WERI-Rb-1 (cell line): ENCODE data around the gene RNF5.
"Not testable (repeated sequence)": the region's sequence is repeated elsewhere in the genome, so short reads cannot be mapped to it uniquely, and the experiment has no call there.

Source experiments
- DNase-seq: peaks from one replicate; pipeline ENCODE4 v3.0.0-alpha.2; 2020
- H3K27ac ChIP-seq: fragments of 250-450 bp; sonication (Bioruptor Pico); 2 replicates; pipeline ENCODE4 v1.5.1; 2020; ENCODE audit warnings: mild to moderate bottlenecking, moderate library complexity
- H3K27me3 ChIP-seq: fragments of 250-450 bp; sonication (Bioruptor Pico); 2 replicates; pipeline ENCODE4 v1.5.1; 2021; ENCODE audit warnings: mild to moderate bottlenecking, low read depth, moderate library complexity; ENCODE audit not compliant: insufficient read depth, severe bottlenecking
- H3K36me3 ChIP-seq: fragments of 250-450 bp; sonication (Bioruptor Pico); 2 replicates; pipeline ENCODE4 v1.5.1; 2020; ENCODE audit warnings: mild to moderate bottlenecking, moderate library complexity
- H3K4me3 ChIP-seq: 2 replicates; pipeline ENCODE4 v1.5.1; 2011; ENCODE audit warnings: low read depth, mild to moderate bottlenecking, control low read depth, low read length
- H3K9me3 ChIP-seq: fragments of 250-450 bp; sonication (Bioruptor Pico); 2 replicates; pipeline ENCODE4 v1.5.1; 2021; ENCODE audit warnings: mild to moderate bottlenecking, moderate library complexity; ENCODE audit not compliant: severe bottlenecking
- CTCF ChIP-seq: IDR thresholded peaks from 2 replicates; pipeline ENCODE4 v1.5.1; 2011; ENCODE audit warnings: low read depth, mild to moderate bottlenecking, control low read depth, inconsistent platforms, low read length

RNF5 gene

GRCh38 chr6:32181915-32182529, 3.8 kb downstream of the RNF5 start:
- Histone ChIP-seq H3K27me3 (no peaks in the 10 kb centered on the region), H3K36me3 (peaks cover 60% of the 10 kb centered on the region), H3K4me3 (no peak overlapping the region), H3K27ac (peak overlapping the region; percentile 25; the same call in 1 of the 2 replicates), H3K9me3 (no peaks in the 10 kb centered on the region)
- no peak for TF ChIP-seq CTCF
- DNase-seq = no peak

GRCh38 chr6:32182555-32182981, 4.4 kb downstream of the RNF5 start:
- Histone ChIP-seq H3K9me3 (no peaks in the 10 kb centered on the region), H3K36me3 (peaks cover 65% of the 10 kb centered on the region), H3K4me3 (no peak overlapping the region), H3K27ac (peak overlapping the region; percentile 25; the same call in 1 of the 2 replicates), H3K27me3 (no peaks in the 10 kb centered on the region)
- no peak for DNase-seq
- TF ChIP-seq CTCF = no peak

GRCh38 chr6:32183030-32183429, 4.8 kb downstream of the RNF5 start:
- H3K27ac ChIP-seq = no peak overlapping the region; the same call in 1 of the 2 replicates
- TF ChIP-seq CTCF = no peak
- no peaks in the 10 kb centered on the region for H3K27me3 ChIP-seq
- H3K9me3 ChIP-seq = no peaks in the 10 kb centered on the region
- no peak for DNase-seq
- H3K36me3 ChIP-seq = peaks cover 70% of the 10 kb centered on the region
- no peak overlapping the region for H3K4me3 ChIP-seq

GRCh38 chr6:32183483-32184083, 5.4 kb downstream of the RNF5 start:
- no peaks in the 10 kb centered on the region for H3K27me3 ChIP-seq
- no peak overlapping the region for H3K4me3 ChIP-seq
- no peak for DNase-seq
- peaks cover 75% of the 10 kb centered on the region for H3K36me3 ChIP-seq
- H3K9me3 ChIP-seq = no peaks in the 10 kb centered on the region
- no peak overlapping the region; the same call in 1 of the 2 replicates for H3K27ac ChIP-seq
- no peak for TF ChIP-seq CTCF

- peaks cover 76% of the 10 kb centered on the region for H3K36me3 ChIP-seq
- TF ChIP-seq CTCF = no peak
- H3K27ac ChIP-seq = no peak within 1 kb of the TSS; the same call in 1 of the 2 replicates
These were observed 6.0 kb downstream of the RNF5 start, which contains the start of gene AGER for GRCh38 chr6:32184084-32184640. AGER (minus strand) TSS chr6:32184253; CDS start chr6:32184222, 31 bp downstream.

GRCh38 chr6:32185681-32186131, 7.5 kb downstream of the RNF5 start:
- not testable (repeated sequence) for H3K27ac ChIP-seq, H3K9me3 ChIP-seq, H3K27me3 ChIP-seq, H3K4me3 ChIP-seq
- DNase-seq = peak; percentile 89
- H3K36me3 ChIP-seq = peaks cover 65% of the 10 kb centered on the region

More at GRCh38 chr6:32184084-32184640, 6.0 kb downstream of the RNF5 start, which contains the start of gene AGER:
- DNase-seq = no peak
- Histone ChIP-seq H3K4me3 (no peak within 1 kb of the TSS), H3K9me3 (no peaks in the 10 kb centered on the region), H3K27me3 (no peaks in the 10 kb centered on the region)

- not testable (repeated sequence) for H3K4me3 ChIP-seq, H3K27ac ChIP-seq, H3K27me3 ChIP-seq, DNase-seq, H3K9me3 ChIP-seq
- peaks cover 59% of the 10 kb centered on the region for H3K36me3 ChIP-seq
These were observed 8.1 kb downstream of the RNF5 start for GRCh38 chr6:32186151-32186840.
